Endothelial cell of umbilical vein (primary cell): Measurements from ENCODE around the gene SHISA9. TPM values are rescaled to one million over a fixed set of nuclear protein-coding genes. Genes with fewer than 3 reads are reported as not detected.

Source experiments
- BruUV-seq: library from RNA; stranded (reverse); fragments of 400-500 nt; replicated peaks from 2 replicates; lab custom pipeline; 2021; lab: Mats Ljungman, UMichigan
- CTCF ChIA-PET: fragments of 300-600, 350-600 bp; sonication (Branson Sonifier 250); formaldehyde crosslinking; loops from one replicate; lab custom pipeline; 2021; ENCODE audit warnings: antibody characterized with exemption, inconsistent platforms; lab: Charles Lee
- POLR2A ChIA-PET: fragments of 300-600, 350-600 bp; sonication (Branson Sonifier 250); formaldehyde crosslinking; loops from one replicate; lab custom pipeline; 2021; ENCODE audit warnings: antibody characterized with exemption, inconsistent platforms; lab: Charles Lee
- DNase-seq: peaks from one replicate; pipeline ENCODE4 v3.0.0-alpha.2; 2011; ENCODE audit warnings: low read depth, low spot score
- FAIRE-seq: peaks from 2 replicates; lab custom pipeline; 2011; peaks lifted over from hg19 to GRCh38; lab: Jason Lieb, UNC
- H2AFZ ChIP-seq: 2 replicates; pipeline ENCODE4 v1.6.0; 2012; ENCODE audit warnings: low read depth, low read length, control low read depth, inconsistent platforms
- H3K27ac ChIP-seq: 2 replicates; pipeline ENCODE4 v1.5.1; 2011; ENCODE audit warnings: low read depth, mild to moderate bottlenecking, control low read depth, low read length, moderate library complexity; ENCODE audit not compliant: insufficient read depth
- H3K27me3 ChIP-seq, 2 experiments: 2 replicates each; pipeline versions ENCODE4 v1.6.0 to v1.6.1; 2011; ENCODE audit warnings: low read length in 2 of 2, mixed read lengths in 1 of 2; ENCODE audit not compliant: control insufficient read depth in 2 of 2, insufficient read depth in 2 of 2
- H3K36me3 ChIP-seq, 2 experiments: 2 replicates in 1 of 2; 3 replicates in 1 of 2; pipeline ENCODE4 v1.5.1; 2011; ENCODE audit warnings: low read length in 2 of 2, mild to moderate bottlenecking in 1 of 2, moderate library complexity in 1 of 2; ENCODE audit not compliant: control insufficient read depth in 2 of 2, insufficient read depth in 2 of 2; ENCODE audit errors: extremely low read depth in 1 of 2
- H3K4me1 ChIP-seq: 3 replicates; pipeline ENCODE4 v1.5.1; 2011; ENCODE audit warnings: mild to moderate bottlenecking, low read length; ENCODE audit not compliant: control insufficient read depth, insufficient read depth; ENCODE audit errors: extremely low read depth
- H3K4me2 ChIP-seq: 2 replicates; pipeline ENCODE4 v1.6.1; 2011; ENCODE audit warnings: low read length, control low read depth, mixed read lengths; ENCODE audit not compliant: insufficient read depth
- H3K4me3 ChIP-seq, 3 experiments: fragments of 200-600 bp in 1 of 3; sonication (generic), shearing (Covaris generic) in 1 of 3; replicated peaks in 1 of 3; 2 replicates each; pipeline ENCODE4 v1.5.1; 2011 to 2016; ENCODE audit warnings: control low read depth in 3 of 3, low read length in 3 of 3, mild to moderate bottlenecking in 2 of 3, inconsistent platforms in 1 of 3, low read depth in 1 of 3, moderate library complexity in 1 of 3; ENCODE audit not compliant: insufficient read depth in 1 of 3
- H3K79me2 ChIP-seq: 2 replicates; pipeline ENCODE4 v1.6.0; 2012; ENCODE audit warnings: low read length, inconsistent platforms; ENCODE audit not compliant: control insufficient read depth, insufficient read depth
- H3K9ac ChIP-seq: replicated peaks from 2 replicates; pipeline ENCODE3; 2011; ENCODE audit warnings: low read length, control low read depth; ENCODE audit not compliant: insufficient read depth; ENCODE audit errors: extremely low read depth
- H3K9me1 ChIP-seq: replicated peaks from 3 replicates; pipeline ENCODE4 v1.6.0; 2011; ENCODE audit warnings: mild to moderate bottlenecking, low read length; ENCODE audit not compliant: control insufficient read depth, insufficient read depth; ENCODE audit errors: extremely low read depth
- H3K9me3 ChIP-seq: replicated peaks from 2 replicates; pipeline ENCODE4 v1.5.1; 2012; ENCODE audit warnings: low read length, inconsistent platforms; ENCODE audit not compliant: control insufficient read depth, insufficient read depth
- H4K20me1 ChIP-seq: replicated peaks from 2 replicates; pipeline ENCODE3; 2011; ENCODE audit warnings: mild to moderate bottlenecking, low read length; ENCODE audit not compliant: control insufficient read depth, insufficient read depth; ENCODE audit errors: extremely low read depth
- GATA2 ChIP-seq: IDR thresholded peaks from 2 replicates; pipeline ENCODE4 v1.7.0; 2011; ENCODE audit warnings: low read depth, mild to moderate bottlenecking, moderate library complexity, mixed read lengths, low read length; ENCODE audit not compliant: insufficient read length, insufficient read depth
- JUN ChIP-seq: IDR thresholded peaks from 2 replicates; pipeline ENCODE4 v1.6.1; 2011; ENCODE audit warnings: borderline replicate concordance, low read depth; ENCODE audit not compliant: insufficient read length, insufficient read depth
- POLR2A ChIP-seq: IDR thresholded peaks from 2 replicates; pipeline ENCODE4 v1.6.1; 2012; ENCODE audit warnings: low read depth, mild to moderate bottlenecking, control low read depth, low read length
- dilution Hi-C: fragments of 300-500 bp; cut with MboI; formaldehyde crosslinking; loops from one replicate; pipeline ENCODE4 v1.15.0; 2019; ENCODE audit warnings: low sequenced_read_pairs; ENCODE audit not compliant: extremely low pct_ligation_motif_present
- intact Hi-C: fragments of 100-400 bp; cut with micrococcal nuclease; formaldehyde crosslinking; loops from one replicate; pipeline ENCODE4 v1.10.0; 2022
- polyA plus RNA-seq, 4 experiments: library from polyadenylated mRNA; depleted of rRNA in 3 of 4; stranded (reverse) in 3 of 4; unstranded in 1 of 4; fragments of >200 nt; gene quantifications; 2 replicates each; pipeline versions ENCODE4 v1.2.1 to v1.2.3, GENCODE V29; 2011 to 2012; ENCODE audit warnings: missing spikeins in 1 of 4
- total RNA-seq: library from RNA; stranded (reverse); gene quantifications from 2 replicates; pipeline ENCODE4 v1.2.3, GENCODE V29; 2021
- TF ChIP-seq, protein P1 (sequence below), 2 donors: IDR thresholded peaks; 1 replicate in 1 of 2; 2 replicates in 1 of 2; pipeline ENCODE4 v1.5.1; 2011; ENCODE audit warnings: low read length in 2 of 2, mild to moderate bottlenecking in 2 of 2, moderate library complexity in 2 of 2, control low read depth in 1 of 2, inconsistent platforms in 1 of 2, low read depth in 1 of 2; ENCODE audit not compliant: insufficient read depth in 1 of 2; ENCODE audit errors: extremely low read depth in 1 of 2

The SHISA9 gene
- total and polyA plus RNA-seq, 2 donors (not counting 3 experiments of a cell fraction or from before 2014, with no cell fraction given): not detected

DNA sequence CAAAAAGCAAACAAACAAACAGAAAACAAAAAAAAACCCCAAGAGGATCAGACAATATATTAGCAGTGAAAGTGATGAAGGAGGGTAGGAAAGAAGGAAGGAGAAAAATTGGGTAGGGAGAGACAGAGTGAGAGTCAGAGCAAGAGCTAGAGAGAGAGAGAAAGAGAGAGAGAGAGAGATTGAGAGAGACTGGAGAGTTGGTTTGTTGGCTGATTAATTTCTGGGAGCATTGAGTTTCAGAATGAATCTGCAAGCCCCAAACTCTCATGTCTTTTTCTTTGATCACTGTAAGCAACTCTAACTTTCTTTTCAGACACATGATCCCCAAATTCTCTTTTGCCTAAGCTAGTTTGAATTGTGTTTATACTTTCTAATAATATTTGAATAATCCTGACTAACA lies 388.1 kb downstream of the SHISA9 start:
- ChIA-PET POLR2A (no interaction called here), CTCF (no interaction called here)
- Histone ChIP-seq H3K27me3 (no peaks in the 10 kb centered on the region), H3K4me2 (no peak overlapping the region), H3K79me2 (no peaks in the 10 kb centered on the region), H3K9me3 (peaks cover 2% of the 10 kb centered on the region), H3K9me1 (no peaks in the 10 kb centered on the region), H3K9ac (no peak overlapping the region), H3K4me1 (no peaks in the 10 kb centered on the region), H3K27ac (no peak overlapping the region), H3K4me3 (no peak overlapping the region), H3K36me3 (no peaks in the 10 kb centered on the region), H4K20me1 (no peaks in the 10 kb centered on the region), H2AFZ (no peak overlapping the region)
- FAIRE-seq: no peak
- BruUV-seq: no TSS peak
- no peak for DNase-seq
- dilution Hi-C loops (no loop called here), intact Hi-C loops (no loop called here)
- TF ChIP-seq JUN (no peak), GATA2 (no peak), POLR2A (no peak)
- TF ChIP-seq, protein P1, sequence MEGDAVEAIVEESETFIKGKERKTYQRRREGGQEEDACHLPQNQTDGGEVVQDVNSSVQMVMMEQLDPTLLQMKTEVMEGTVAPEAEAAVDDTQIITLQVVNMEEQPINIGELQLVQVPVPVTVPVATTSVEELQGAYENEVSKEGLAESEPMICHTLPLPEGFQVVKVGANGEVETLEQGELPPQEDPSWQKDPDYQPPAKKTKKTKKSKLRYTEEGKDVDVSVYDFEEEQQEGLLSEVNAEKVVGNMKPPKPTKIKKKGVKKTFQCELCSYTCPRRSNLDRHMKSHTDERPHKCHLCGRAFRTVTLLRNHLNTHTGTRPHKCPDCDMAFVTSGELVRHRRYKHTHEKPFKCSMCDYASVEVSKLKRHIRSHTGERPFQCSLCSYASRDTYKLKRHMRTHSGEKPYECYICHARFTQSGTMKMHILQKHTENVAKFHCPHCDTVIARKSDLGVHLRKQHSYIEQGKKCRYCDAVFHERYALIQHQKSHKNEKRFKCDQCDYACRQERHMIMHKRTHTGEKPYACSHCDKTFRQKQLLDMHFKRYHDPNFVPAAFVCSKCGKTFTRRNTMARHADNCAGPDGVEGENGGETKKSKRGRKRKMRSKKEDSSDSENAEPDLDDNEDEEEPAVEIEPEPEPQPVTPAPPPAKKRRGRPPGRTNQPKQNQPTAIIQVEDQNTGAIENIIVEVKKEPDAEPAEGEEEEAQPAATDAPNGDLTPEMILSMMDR (IDR thresholded peaks at IDR 0.05; ENCODE audit: extremely low read depth in 1 of 2, insufficient read depth in 1 of 2, low read depth in 1 of 2, low read length in 2 of 2): no peak

Other genes with a start within 250 kb of the SHISA9 start
- 55.8 and 59.3 TPM in 2 replicates for gene CPPED1, start 97.7 kb upstream of the SHISA9 start, total RNA-seq
- gene CPPED1, start 97.7 kb upstream of the SHISA9 start, polyA plus RNA-seq: 27.9 and 32.1 TPM in 2 replicates